HUES64 (cell line): Measurements from ENCODE around the gene JUP.
A peak's percentile ranks its signal among the peaks of the same experiment; 100 is the strongest.

Experiments used
- H3K27ac ChIP-seq: 2 replicates; pipeline ENCODE4 v1.7.0; 2013; ENCODE audit warnings: low read depth, low read length, inconsistent platforms
- H3K27me3 ChIP-seq: 2 replicates; pipeline ENCODE4 v1.6.1; 2013; ENCODE audit warnings: mild to moderate bottlenecking, low read length; ENCODE audit not compliant: insufficient read depth
- H3K36me3 ChIP-seq: 2 replicates; pipeline ENCODE4 v1.6.1; 2013; ENCODE audit warnings: mild to moderate bottlenecking, low read length; ENCODE audit not compliant: insufficient read depth
- H3K4me1 ChIP-seq: 2 replicates; pipeline ENCODE4 v1.6.1; 2013; ENCODE audit warnings: mild to moderate bottlenecking, low read length, moderate library complexity; ENCODE audit not compliant: insufficient read depth
- H3K4me3 ChIP-seq: 2 replicates; pipeline ENCODE4 v1.5.1; 2013; ENCODE audit warnings: mild to moderate bottlenecking, low read length, moderate library complexity
- H3K9ac ChIP-seq: 2 replicates; pipeline ENCODE4 v1.6.1; 2013; ENCODE audit warnings: mild to moderate bottlenecking, low read depth, low read length
- H3K9me3 ChIP-seq: 2 replicates; pipeline ENCODE4 v1.6.1; 2013; ENCODE audit warnings: low read depth, low read length; ENCODE audit not compliant: insufficient read depth
- WGBS: fragments of 150-250, 120-280 bp; methylation state at CpG from one replicate; pipeline ENCODE4 v1.1.7; 2013; ENCODE audit warnings: missing lambda C conversion rate; 5-methylcytosine and 5-hydroxymethylcytosine counted together

The JUP gene

DNA sequence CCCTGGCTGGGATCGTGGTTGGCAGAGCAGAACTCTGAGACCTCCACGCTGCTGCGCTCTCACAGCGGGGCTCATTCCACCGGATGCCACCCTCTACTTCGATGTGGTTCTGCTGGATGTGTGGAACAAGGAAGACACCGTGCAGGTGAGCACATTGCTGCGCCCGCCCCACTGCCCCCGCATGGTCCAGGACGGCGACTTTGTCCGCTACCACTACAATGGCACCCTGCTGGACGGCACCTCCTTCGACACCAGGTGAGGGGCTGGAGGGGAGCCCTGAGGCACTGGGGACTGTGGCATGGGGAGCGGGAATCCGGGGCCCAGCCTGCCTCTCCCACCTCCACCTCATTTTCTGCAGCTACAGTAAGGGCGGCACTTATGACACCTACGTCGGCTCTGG lies 31.5 kb upstream of the JUP start:
- no peak overlapping the region for H3K9ac ChIP-seq
- H3K27ac ChIP-seq, result no peak overlapping the region
- H3K36me3 ChIP-seq, result peaks cover 33% of the 10 kb centered on the region
- H3K4me1 ChIP-seq, result peaks cover 25% of the 10 kb centered on the region
- H3K27me3 ChIP-seq, result no peaks in the 10 kb centered on the region
- 96% methylated on average over 20 of the region's 20 CpGs for WGBS
- H3K9me3 ChIP-seq, result no peaks in the 10 kb centered on the region
- no peak overlapping the region for H3K4me3 ChIP-seq

DNA sequence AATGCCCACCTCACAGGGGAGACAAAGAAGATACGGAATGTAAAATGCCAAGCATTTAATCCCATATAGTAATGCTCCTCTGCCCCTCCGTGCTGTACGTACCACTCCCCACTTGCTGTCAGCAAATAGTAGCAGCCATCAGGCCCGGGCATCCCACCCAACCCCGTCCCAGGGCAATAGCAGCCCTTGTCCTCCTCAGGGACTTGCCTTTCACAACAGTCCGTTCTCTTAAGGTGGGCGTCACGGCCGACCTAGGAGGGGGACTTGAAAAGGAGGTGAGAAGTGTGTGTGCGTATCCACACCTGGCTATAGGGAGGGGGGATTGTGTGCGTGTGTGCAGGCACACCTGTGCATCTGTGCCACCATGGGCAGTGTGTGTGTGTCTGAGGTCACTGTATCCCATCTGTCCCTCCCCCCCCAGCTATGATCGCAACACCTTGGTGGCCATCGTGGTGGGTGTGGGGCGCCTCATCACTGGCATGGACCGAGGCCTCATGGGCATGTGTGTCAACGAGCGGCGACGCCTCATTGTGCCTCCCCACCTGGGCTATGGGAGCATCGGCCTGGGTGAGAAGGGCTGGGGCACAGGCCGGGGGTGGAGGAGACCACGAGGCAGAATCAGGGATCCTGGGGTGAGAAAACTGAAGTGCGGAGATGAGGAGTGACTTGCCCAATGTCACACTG lies 30.3 kb upstream of the JUP start:
- no peaks in the 10 kb centered on the region for H3K9me3 ChIP-seq
- no peaks in the 10 kb centered on the region for H3K27me3 ChIP-seq
- no peak overlapping the region for H3K4me3 ChIP-seq
- peaks cover 25% of the 10 kb centered on the region for H3K36me3 ChIP-seq
- no peak overlapping the region for H3K27ac ChIP-seq
- H3K9ac ChIP-seq, result no peak overlapping the region
- peaks cover 25% of the 10 kb centered on the region for H3K4me1 ChIP-seq
- 96% methylated on average over 23 of the region's 23 CpGs for WGBS

DNA sequence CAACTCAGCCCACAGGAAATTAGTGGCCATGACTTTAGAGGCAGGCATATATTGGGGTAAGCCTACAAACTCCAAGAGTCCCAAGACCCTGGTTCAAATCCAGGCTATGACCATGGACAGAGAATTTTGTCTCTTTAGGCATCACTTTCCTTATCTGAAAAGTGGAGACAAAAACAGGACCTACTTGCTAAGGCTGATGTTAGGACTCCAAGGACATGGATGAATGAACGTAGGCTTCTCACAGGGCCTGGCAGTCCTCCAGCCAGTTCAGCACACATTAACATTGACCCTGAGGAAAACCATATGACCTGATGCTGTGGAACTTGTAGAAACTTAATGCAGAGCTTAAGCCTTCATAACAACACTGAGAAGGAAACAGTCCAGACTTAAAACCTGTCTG lies 27.7 kb upstream of the JUP start:
- Histone ChIP-seq H3K36me3 (peaks cover 17% of the 10 kb centered on the region; the same call in 1 of the 2 replicates), H3K9ac (0 out of 2 replicates have a peak overlapping the region, but pooled peaks have one; percentile 78), H3K27me3 (peaks cover 9% of the 10 kb centered on the region; the same call in 1 of the 2 replicates), H3K9me3 (no peaks in the 10 kb centered on the region), H3K27ac (0 out of 2 replicates have a peak overlapping the region, but pooled peaks have one; percentile 22), H3K4me3 (peak overlapping the region; percentile 81), H3K4me1 (peaks cover 16% of the 10 kb centered on the region)
- 88% methylated on average over 1 of the region's 1 CpG for WGBS

DNA sequence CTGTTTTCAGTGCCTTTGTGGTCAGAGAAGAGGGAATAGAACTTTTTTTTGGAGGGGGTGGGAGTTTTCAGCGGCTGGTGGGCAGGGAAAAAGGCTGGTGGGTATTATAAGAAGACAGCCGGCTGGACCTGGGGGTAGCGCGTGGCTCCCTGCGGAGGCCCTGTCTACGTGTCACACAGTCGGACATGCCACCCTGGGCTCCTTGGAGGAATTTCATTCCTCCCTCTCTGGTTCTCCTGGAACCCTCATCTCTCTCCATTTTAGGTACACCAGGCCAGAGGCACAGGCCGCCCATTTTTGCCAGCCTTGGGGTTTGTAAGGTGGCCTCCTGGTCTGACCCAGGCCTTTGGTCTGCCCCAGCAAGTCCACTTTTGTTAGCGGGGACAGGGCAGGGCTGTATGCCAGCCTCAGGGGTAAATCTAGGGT lies 27.2 kb upstream of the JUP start:
- WGBS, result 24% methylated on average over 9 of the region's 9 CpGs
- peak overlapping the region; percentile 81 for H3K4me3 ChIP-seq
- peak overlapping the region; percentile 78 for H3K9ac ChIP-seq
- H3K27ac ChIP-seq, result 0 out of 2 replicates have a peak overlapping the region, but pooled peaks have one; percentile 22
- H3K9me3 ChIP-seq, result no peaks in the 10 kb centered on the region
- H3K4me1 ChIP-seq, result peaks cover 11% of the 10 kb centered on the region
- peaks cover 9% of the 10 kb centered on the region; the same call in 1 of the 2 replicates for H3K27me3 ChIP-seq
- peaks cover 16% of the 10 kb centered on the region; the same call in 1 of the 2 replicates for H3K36me3 ChIP-seq

DNA sequence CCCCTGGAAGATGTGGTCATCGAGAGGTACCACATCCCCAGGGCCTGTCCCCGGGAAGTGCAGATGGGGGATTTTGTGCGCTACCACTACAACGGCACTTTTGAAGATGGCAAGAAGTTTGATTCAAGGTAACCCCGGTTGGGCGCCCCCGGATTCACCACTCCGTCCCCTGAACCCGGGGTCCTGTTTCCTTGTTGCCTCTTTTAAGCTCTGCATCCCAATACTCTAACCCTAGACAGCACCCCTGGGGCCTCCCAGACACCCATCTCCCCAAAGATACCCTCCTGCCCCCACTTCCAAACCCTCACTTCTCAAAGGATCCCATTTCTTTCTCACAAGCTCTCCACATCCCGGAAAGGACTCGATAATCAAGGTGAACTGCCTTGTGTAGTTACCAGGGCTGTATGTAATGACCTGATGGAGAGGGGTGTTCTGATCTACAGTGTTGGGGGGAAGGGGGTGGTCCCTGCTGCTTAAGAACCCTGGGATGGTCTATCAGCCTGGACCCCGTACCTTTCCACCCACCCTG lies 26.7 kb upstream of the JUP start:
- peaks cover 11% of the 10 kb centered on the region for H3K4me1 ChIP-seq
- H3K9ac ChIP-seq, result peak overlapping the region; percentile 78
- WGBS, result 0% methylated on average over 11 of the region's 12 CpGs
- H3K27me3 ChIP-seq, result peaks cover 9% of the 10 kb centered on the region; the same call in 1 of the 2 replicates
- H3K36me3 ChIP-seq, result peaks cover 15% of the 10 kb centered on the region; the same call in 1 of the 2 replicates
- peak overlapping the region; percentile 73 for H3K27ac ChIP-seq
- no peaks in the 10 kb centered on the region for H3K9me3 ChIP-seq
- H3K4me3 ChIP-seq, result peak overlapping the region; percentile 81

DNA sequence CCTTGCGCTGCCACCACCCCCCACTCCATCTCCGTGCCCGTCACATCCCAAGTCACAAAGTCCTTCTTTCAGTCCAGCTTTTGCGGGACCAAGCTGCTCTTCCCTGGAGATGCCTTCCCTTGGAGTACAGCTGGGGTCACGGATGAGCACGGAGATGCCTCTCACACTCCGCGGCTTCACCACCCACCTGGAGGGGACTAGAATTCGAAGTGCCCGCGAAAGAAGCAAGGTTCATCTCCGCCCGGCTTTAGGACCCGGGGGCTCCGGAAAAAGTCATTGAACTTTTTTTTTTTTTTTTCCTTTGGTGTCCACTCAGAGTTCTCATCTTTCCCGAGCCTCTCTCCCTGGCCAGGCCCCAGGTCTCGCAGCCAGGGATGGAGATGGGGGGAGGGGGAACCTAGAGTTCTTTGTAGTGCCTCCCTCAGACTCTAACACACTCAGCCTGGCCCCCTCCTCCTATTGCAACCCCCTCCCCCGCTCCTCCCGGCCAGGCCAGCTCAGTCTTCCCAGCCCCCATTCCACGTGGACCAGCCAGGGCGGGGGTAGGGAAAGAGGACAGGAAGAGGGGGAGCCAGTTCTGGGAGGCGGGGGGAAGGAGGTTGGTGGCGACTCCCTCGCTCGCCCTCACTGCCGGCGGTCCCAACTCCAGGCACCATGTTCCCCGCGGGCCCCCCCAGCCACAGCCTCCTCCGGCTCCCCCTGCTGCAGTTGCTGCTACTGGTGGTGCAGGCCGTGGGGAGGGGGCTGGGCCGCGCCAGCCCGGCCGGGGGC lies 26.1 kb upstream of the JUP start, which contains the start of gene FKBP10:
Gene FKBP10, plus strand, starts transcription at position 624 of the 771 bp plus-strand sequence. Its CDS starts 31 bp downstream, at position 655.
- WGBS, result under 1% methylated on average over 29 of the region's 35 CpGs
- Histone ChIP-seq H3K36me3 (peaks cover 12% of the 10 kb centered on the region), H3K4me1 (peaks cover 11% of the 10 kb centered on the region), H3K27me3 (peaks cover 9% of the 10 kb centered on the region; the same call in 1 of the 2 replicates), H3K9me3 (no peaks in the 10 kb centered on the region), H3K4me3 (peak within 1 kb of the TSS; percentile 81), H3K9ac (peak within 1 kb of the TSS; percentile 78), H3K27ac (peak within 1 kb of the TSS; percentile 73)

DNA sequence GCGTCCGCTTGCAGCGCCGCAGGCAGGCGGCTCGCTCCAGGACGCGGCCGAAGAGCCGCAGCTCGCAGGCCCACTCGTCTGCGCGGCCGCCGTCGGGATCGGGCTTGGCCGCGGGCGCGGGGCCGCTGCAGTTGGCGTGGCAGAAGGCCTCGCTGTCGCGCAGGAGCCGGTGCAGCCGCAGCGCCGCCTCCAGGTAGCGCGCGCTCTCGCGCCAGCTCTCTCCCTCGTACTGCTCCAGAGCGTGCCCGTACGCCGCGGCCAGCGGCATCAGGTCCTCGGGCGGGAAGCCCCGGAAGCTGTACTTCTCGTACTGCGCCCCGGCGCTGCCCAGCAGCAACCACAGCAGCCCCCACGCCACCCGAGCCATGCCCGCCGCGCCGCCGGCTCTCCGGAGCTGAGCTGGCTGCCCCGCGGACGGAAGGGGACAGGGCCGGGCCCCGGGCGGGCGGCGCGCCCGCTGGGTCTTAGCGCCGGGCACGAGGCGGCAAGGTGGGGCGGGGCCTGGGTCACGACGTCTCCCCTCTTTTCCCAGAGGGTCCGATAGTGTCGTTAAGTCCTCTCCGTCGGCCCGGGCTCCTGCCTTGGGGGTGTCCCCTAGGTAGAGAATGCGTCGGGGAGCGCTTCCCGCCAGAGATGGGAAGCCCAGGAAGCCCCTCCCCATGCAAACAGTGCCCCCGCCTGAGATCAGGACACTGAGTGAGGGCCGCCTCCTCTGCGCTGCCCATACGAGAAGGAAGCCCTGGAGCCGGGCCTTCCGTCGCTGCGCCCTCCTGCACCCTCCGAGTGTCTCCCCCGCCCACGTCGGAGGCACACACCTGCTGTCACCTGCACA lies 25.3 kb upstream of the JUP start, which contains the start of gene P3H4:
Gene P3H4, minus strand, starts transcription at position 401 of the 832 bp plus-strand sequence. Its CDS starts 34 bp downstream, at position 367.
- Histone ChIP-seq H3K9ac (peak within 1 kb of the TSS; percentile 78), H3K27me3 (peaks cover 9% of the 10 kb centered on the region; the same call in 1 of the 2 replicates), H3K9me3 (no peaks in the 10 kb centered on the region), H3K27ac (peak within 1 kb of the TSS; percentile 73), H3K4me3 (peak within 1 kb of the TSS; percentile 81), H3K4me1 (peaks cover 11% of the 10 kb centered on the region), H3K36me3 (peaks cover 17% of the 10 kb centered on the region)
- under 1% methylated on average over 96 of the region's 96 CpGs for WGBS

DNA sequence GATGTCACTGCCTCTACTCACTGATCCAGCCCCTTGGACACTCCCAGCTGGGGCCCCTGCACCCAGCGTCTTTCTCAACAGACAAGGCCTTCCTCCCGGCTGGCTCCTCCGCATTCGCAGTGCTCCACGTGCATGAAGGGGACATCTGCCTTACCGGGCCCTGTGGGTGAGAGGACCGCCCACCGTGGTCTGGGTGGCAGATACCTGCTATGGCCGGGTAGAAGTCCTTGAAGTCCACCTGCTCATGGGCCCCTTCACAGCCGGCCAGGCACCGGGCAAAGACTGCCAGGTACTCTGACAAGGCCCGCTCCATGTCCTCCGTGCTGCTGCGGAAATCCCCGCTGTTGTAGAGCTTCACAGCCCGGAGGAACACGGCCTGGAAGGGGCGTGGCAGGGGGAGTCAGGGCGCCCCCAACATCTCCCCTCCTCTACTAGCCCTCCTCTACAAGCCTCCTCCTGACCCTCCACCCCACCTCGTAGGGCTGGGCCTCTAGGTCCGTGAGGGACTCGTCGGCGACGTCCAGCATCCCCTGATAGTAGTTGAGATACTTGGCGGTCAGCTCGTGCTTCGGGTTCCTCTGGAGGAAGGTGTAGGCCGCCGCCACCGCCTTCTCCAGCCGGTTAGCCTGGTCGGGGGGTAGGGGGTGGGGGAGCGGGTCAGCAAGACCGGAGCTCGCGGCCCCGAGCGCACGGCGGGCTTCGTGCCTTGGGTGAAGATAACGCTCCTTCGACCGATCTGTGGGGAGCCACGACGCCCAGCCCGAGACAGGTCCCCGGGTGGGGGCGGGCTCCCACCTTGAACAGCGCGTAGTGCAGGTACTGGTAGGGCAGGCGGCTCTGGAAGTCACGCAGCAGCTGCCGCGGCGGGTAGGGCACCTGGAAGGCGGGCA lies 24.4 kb upstream of the JUP start:
- no peak overlapping the region for H3K27ac ChIP-seq
- WGBS, result 20% methylated on average over 58 of the region's 58 CpGs
- peaks cover 11% of the 10 kb centered on the region for H3K4me1 ChIP-seq

DNA sequence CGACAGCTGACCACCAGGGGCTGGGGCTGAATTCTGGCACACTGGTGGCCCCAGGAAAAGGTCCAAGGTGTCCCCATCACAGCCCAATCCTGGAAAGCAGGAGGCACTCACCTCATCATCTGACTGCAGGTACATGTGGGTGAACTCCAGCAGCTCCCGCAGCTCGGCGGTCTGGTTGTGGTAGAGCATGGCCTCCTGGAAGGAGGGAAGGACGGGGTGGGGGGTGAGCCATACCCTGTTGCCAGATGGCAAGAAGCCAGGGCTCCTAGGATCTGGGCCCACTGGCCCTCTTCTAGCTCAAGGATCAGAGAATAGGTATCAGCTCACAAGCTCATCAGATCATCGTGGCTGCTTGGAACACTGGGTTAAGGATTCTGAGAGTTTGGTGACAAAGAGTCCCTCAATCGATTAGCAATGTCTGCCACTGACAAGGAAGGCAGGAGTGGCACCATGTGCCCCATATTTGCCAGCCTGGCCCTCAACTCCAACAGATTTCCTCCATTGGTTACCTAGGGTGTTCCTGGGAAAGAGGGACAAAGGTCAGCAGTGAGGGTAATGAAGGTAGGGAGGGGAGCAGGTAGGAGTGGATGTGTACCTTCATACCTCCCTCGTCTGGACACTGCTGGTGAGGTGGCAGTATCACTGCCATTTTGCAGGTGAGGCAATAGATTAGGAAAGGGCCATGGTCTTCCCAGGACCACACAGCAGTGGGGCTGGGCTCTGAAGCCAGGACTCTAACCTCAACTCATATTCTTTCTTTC lies 20.4 kb upstream of the JUP start:
- WGBS, result 94% methylated on average over 8 of the region's 8 CpGs
- peaks cover 9% of the 10 kb centered on the region; the same call in 1 of the 2 replicates for H3K27me3 ChIP-seq
- peaks cover 25% of the 10 kb centered on the region for H3K36me3 ChIP-seq
- no peak overlapping the region for H3K27ac ChIP-seq
- no peak overlapping the region for H3K4me3 ChIP-seq
- no peaks in the 10 kb centered on the region; the same call in 1 of the 2 replicates for H3K4me1 ChIP-seq
- no peaks in the 10 kb centered on the region for H3K9me3 ChIP-seq
- no peak overlapping the region for H3K9ac ChIP-seq

More for the DNA sequence above, 24.4 kb upstream of the JUP start:
- peak overlapping the region; percentile 78 for H3K9ac ChIP-seq
- H3K4me3 ChIP-seq, result peak overlapping the region; percentile 81
- no peaks in the 10 kb centered on the region for H3K9me3 ChIP-seq
- peaks cover 9% of the 10 kb centered on the region; the same call in 1 of the 2 replicates for H3K27me3 ChIP-seq
- peaks cover 23% of the 10 kb centered on the region for H3K36me3 ChIP-seq
